ENCODE data around the gene CCDC73. TPM values are rescaled to one million over a fixed set of nuclear protein-coding genes. Genes with fewer than 3 reads are reported as not detected.

The CCDC73 gene
- total and polyA plus RNA-seq, 7 experiments from 2014 or later, result not detected

DNA sequence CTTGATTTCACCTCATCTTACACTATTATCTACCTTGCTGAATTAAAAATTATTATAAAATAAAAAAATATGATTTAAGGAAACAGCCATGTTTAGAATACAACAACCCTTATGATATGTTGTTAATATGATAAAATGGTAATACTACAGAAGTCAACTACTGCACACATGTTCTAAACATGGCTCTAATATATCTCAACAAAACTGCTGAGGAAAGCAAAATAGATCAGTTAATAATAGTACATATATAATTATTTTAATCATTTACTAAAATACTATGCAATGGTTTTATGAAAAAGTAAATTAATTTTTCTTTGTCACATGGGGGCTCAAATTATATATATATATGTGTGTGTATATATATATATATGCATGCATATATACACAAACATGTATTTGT is 153.1 kb downstream of the CCDC73 start:
- H3K27me3 Mint-ChIP-seq, result peaks cover 6 to 21% (median 19%) of the 10 kb centered on the region in 5 donors
- H3K36me3 ChIP-seq (ENCODE audit: control insufficient read depth in 2 of 3, insufficient read depth in 3 of 3, low read length in 3 of 3), result no peaks in the 10 kb centered on the region
- no peaks in the 10 kb centered on the region for H3K36me3 Mint-ChIP-seq
- no peak for ATAC-seq
- H3K9me3 Mint-ChIP-seq, result no peaks in the 10 kb centered on the region
- no peak overlapping the region for H3K4me3 Mint-ChIP-seq
- intact Hi-C loops (cut with micrococcal nuclease), result no loop called here
- CTCF ChIA-PET, result interaction anchor here (0.6 kb wide), 1 partner anchor 90 kb away, joined by 3 read pairs; no protein-coding TSS in a partner anchor
- DNase-seq, result no peak
- H3K4me1 Mint-ChIP-seq, result no peaks in the 10 kb centered on the region
- no peaks in the 10 kb centered on the region for H3K27me3 ChIP-seq (ENCODE audit: control insufficient read depth in 2 of 2, insufficient read depth in 2 of 2, low read length in 2 of 2)
- no peaks in the 10 kb centered on the region for H3K9me3 ChIP-seq (ENCODE audit: control insufficient read depth in 2 of 3, low read length in 3 of 3)
- H3K4me1 ChIP-seq (ENCODE audit: control insufficient read depth in 2 of 2, insufficient read depth in 2 of 2, low read length in 2 of 2), result no peaks in the 10 kb centered on the region
- H3K27ac ChIP-seq (ENCODE audit: low read depth, low read length), result no peak overlapping the region
- H3K27ac Mint-ChIP-seq, result no peak overlapping the region
- POLR2A ChIA-PET, result no interaction called here
- no peak overlapping the region for H3K4me3 ChIP-seq (ENCODE audit: low read length)

GRCh38 chr11:32635819-32636218 is 158.6 kb downstream of the CCDC73 start:
- DNase-seq, result no peak
- H3K36me3 ChIP-seq (ENCODE audit: control insufficient read depth in 2 of 3, insufficient read depth in 3 of 3, low read length in 3 of 3), result no peaks in the 10 kb centered on the region
- no peaks in the 10 kb centered on the region for H3K4me1 ChIP-seq (ENCODE audit: control insufficient read depth in 2 of 2, insufficient read depth in 2 of 2, low read length in 2 of 2)
- H3K27me3 ChIP-seq (ENCODE audit: control insufficient read depth in 2 of 2, insufficient read depth in 2 of 2, low read length in 2 of 2), result no peaks in the 10 kb centered on the region
- Mint-ChIP-seq H3K9me3 (no peaks in the 10 kb centered on the region), H3K27me3 (peaks cover 6 to 39% (median 25%) of the 10 kb centered on the region in 5 donors), H3K4me1 (no peaks in the 10 kb centered on the region), H3K4me3 (no peak overlapping the region), H3K27ac (no peak overlapping the region), H3K36me3 (no peaks in the 10 kb centered on the region)
- intact Hi-C loops (cut with micrococcal nuclease), result no loop called here
- no peak overlapping the region for H3K27ac ChIP-seq (ENCODE audit: low read depth, low read length)
- H3K9me3 ChIP-seq (ENCODE audit: control insufficient read depth in 2 of 3, low read length in 3 of 3), result no peaks in the 10 kb centered on the region
- ATAC-seq, result no peak
- no peak overlapping the region for H3K4me3 ChIP-seq (ENCODE audit: low read length)
- CTCF ChIA-PET, result no interaction called here
- POLR2A ChIA-PET, result no interaction called here

GRCh38 chr11:32630844-32631243 is 163.6 kb downstream of the CCDC73 start:
- no peak overlapping the region for H3K27ac ChIP-seq (ENCODE audit: low read depth, low read length)
- no peak overlapping the region for H3K4me3 ChIP-seq (ENCODE audit: low read length)
- H3K4me1 Mint-ChIP-seq, result no peaks in the 10 kb centered on the region
- DNase-seq (no peak), ATAC-seq (no peak)
- no peaks in the 10 kb centered on the region for H3K36me3 ChIP-seq (ENCODE audit: control insufficient read depth in 2 of 3, insufficient read depth in 3 of 3, low read length in 3 of 3)
- H3K36me3 Mint-ChIP-seq, result peaks cover 0 to 3% (median 0%) of the 10 kb centered on the region in 5 donors
- peaks cover 0 to 7% (median 0%) of the 10 kb centered on the region in 11 donors for H3K9me3 Mint-ChIP-seq
- H3K4me3 Mint-ChIP-seq, result no peak overlapping the region
- H3K9me3 ChIP-seq (ENCODE audit: control insufficient read depth in 2 of 3, low read length in 3 of 3), result no peaks in the 10 kb centered on the region
- no peaks in the 10 kb centered on the region for H3K27me3 ChIP-seq (ENCODE audit: control insufficient read depth in 2 of 2, insufficient read depth in 2 of 2, low read length in 2 of 2)
- ChIA-PET CTCF (no interaction called here), POLR2A (no interaction called here)
- intact Hi-C loops (cut with micrococcal nuclease), result no loop called here
- no peak overlapping the region for H3K27ac Mint-ChIP-seq
- peaks cover 0 to 45% (median 18%) of the 10 kb centered on the region in 5 donors for H3K27me3 Mint-ChIP-seq
- H3K4me1 ChIP-seq (ENCODE audit: control insufficient read depth in 2 of 2, insufficient read depth in 2 of 2, low read length in 2 of 2), result no peaks in the 10 kb centered on the region

DNA sequence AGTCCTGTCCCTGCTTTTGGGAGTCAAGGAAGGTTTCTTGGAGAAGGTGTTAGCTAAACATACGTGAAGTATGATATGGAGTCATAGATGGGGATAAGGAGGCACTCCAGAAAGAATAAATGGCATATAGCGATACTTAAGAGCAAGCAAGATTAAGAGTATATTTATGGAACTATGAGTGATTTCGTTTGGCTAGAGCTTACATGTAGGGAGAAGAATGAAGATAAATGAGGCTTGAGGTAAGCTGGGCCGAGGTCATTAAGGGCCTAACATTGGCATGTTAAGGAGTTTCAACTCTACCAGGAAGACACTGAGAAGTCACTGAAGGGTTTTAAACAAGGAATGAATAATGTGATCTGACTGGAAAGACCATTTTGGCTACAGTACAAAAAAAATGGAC is 177.6 kb downstream of the CCDC73 start:
- no peak overlapping the region for H3K4me3 Mint-ChIP-seq
- peaks cover 0 to 8% (median 0%) of the 10 kb centered on the region in 5 donors for H3K36me3 Mint-ChIP-seq
- ChIA-PET CTCF (no interaction called here), POLR2A (no interaction called here)
- no peak overlapping the region for H3K27ac Mint-ChIP-seq
- intact Hi-C loops (cut with micrococcal nuclease), result no loop called here
- Histone ChIP-seq H3K27me3 (ENCODE audit: control insufficient read depth in 2 of 2, insufficient read depth in 2 of 2, low read length in 2 of 2) (no peaks in the 10 kb centered on the region), H3K4me3 (ENCODE audit: low read length) (no peak overlapping the region), H3K9me3 (ENCODE audit: control insufficient read depth in 2 of 3, low read length in 3 of 3) (no peaks in the 10 kb centered on the region), H3K36me3 (ENCODE audit: control insufficient read depth in 2 of 3, insufficient read depth in 3 of 3, low read length in 3 of 3) (no peaks in the 10 kb centered on the region), H3K4me1 (ENCODE audit: control insufficient read depth in 2 of 2, insufficient read depth in 2 of 2, low read length in 2 of 2) (no peaks in the 10 kb centered on the region), H3K27ac (ENCODE audit: low read depth, low read length) (no peak overlapping the region)
- peaks cover 6 to 26% (median 20%) of the 10 kb centered on the region in 5 donors for H3K27me3 Mint-ChIP-seq
- H3K4me1 Mint-ChIP-seq, result no peaks in the 10 kb centered on the region
- ATAC-seq (no peak), DNase-seq (no peak)
- peaks cover 0 to 12% (median under 1%) of the 10 kb centered on the region in 11 donors for H3K9me3 Mint-ChIP-seq

DNA sequence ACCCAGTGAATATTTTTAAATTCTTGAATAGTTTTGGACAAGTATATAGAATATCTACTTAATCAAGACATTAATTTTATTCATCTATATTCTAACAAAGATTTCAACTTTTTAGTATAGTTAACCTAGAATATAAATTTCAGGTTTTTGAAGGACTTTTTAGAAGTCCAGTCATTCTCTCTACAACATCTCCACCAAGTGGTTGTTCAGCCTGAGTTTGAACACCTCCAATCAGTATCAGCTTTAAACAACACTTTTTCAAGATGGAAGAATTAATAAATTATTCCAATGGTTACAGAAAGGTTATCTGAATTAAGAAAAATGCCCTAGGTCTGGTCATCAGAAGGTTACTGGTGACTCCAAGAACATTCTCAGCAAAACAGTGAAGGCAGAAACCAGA is 179.0 kb downstream of the CCDC73 start:
- no peak for DNase-seq
- intact Hi-C loops (cut with micrococcal nuclease), result loop anchor here (1.0 kb wide), 1 partner anchor 292 kb away; no protein-coding TSS in a partner anchor
- H3K36me3 ChIP-seq (ENCODE audit: control insufficient read depth in 2 of 3, insufficient read depth in 3 of 3, low read length in 3 of 3), result no peaks in the 10 kb centered on the region

GRCh38 chr11:32613500-32614151 is 180.8 kb downstream of the CCDC73 start:
- H3K27ac Mint-ChIP-seq, result no peak overlapping the region
- ChIA-PET CTCF (no interaction called here), POLR2A (no interaction called here)
- H3K4me1 Mint-ChIP-seq, result no peaks in the 10 kb centered on the region
- no peak overlapping the region for H3K4me3 ChIP-seq (ENCODE audit: low read length)
- H3K27me3 ChIP-seq (ENCODE audit: control insufficient read depth in 2 of 2, insufficient read depth in 2 of 2, low read length in 2 of 2), result no peaks in the 10 kb centered on the region
- intact Hi-C loops (cut with micrococcal nuclease), result no loop called here
- peaks cover 0 to 1% (median 0%) of the 10 kb centered on the region in 5 donors for H3K27me3 Mint-ChIP-seq
- no peaks in the 10 kb centered on the region for H3K9me3 ChIP-seq (ENCODE audit: control insufficient read depth in 2 of 3, low read length in 3 of 3)
- no peak overlapping the region for H3K27ac ChIP-seq (ENCODE audit: low read depth, low read length)
- H3K36me3 Mint-ChIP-seq, result peaks cover 6 to 13% (median 9%) of the 10 kb centered on the region in 5 donors
- H3K36me3 ChIP-seq (ENCODE audit: control insufficient read depth in 2 of 3, insufficient read depth in 3 of 3, low read length in 3 of 3), result no peaks in the 10 kb centered on the region
- H3K4me3 Mint-ChIP-seq, result no peak overlapping the region
- DNase-seq (no peak), ATAC-seq (no peak)
- no peaks in the 10 kb centered on the region for H3K4me1 ChIP-seq (ENCODE audit: control insufficient read depth in 2 of 2, insufficient read depth in 2 of 2, low read length in 2 of 2)
- peaks cover 0 to 8% (median 2%) of the 10 kb centered on the region in 11 donors for H3K9me3 Mint-ChIP-seq

More for the DNA sequence above, 179.0 kb downstream of the CCDC73 start:
- ATAC-seq, result no peak
- no peak overlapping the region for H3K4me3 ChIP-seq (ENCODE audit: low read length)
- H3K27me3 ChIP-seq (ENCODE audit: control insufficient read depth in 2 of 2, insufficient read depth in 2 of 2, low read length in 2 of 2), result no peaks in the 10 kb centered on the region
- no peak overlapping the region for H3K27ac ChIP-seq (ENCODE audit: low read depth, low read length)
- H3K4me1 ChIP-seq (ENCODE audit: control insufficient read depth in 2 of 2, insufficient read depth in 2 of 2, low read length in 2 of 2), result no peaks in the 10 kb centered on the region
- Mint-ChIP-seq H3K36me3 (peaks cover 0 to 8% (median 0%) of the 10 kb centered on the region in 5 donors), H3K4me3 (no peak overlapping the region), H3K9me3 (peaks cover 0 to 7% (median 0%) of the 10 kb centered on the region in 11 donors), H3K27me3 (peaks cover 3 to 12% (median 11%) of the 10 kb centered on the region in 5 donors), H3K27ac (no peak overlapping the region), H3K4me1 (no peaks in the 10 kb centered on the region)
- POLR2A ChIA-PET, result no interaction called here
- CTCF ChIA-PET, result interaction anchor here (0.6 to 0.7 kb wide), 2 partner anchors 174 to 295 kb away, joined by 3 to 4 read pairs; no protein-coding TSS in a partner anchor
- no peaks in the 10 kb centered on the region for H3K9me3 ChIP-seq (ENCODE audit: control insufficient read depth in 2 of 3, low read length in 3 of 3)

GRCh38 chr11:32610797-32611352 is 183.6 kb downstream of the CCDC73 start:
- ChIA-PET CTCF (no interaction called here), POLR2A (no interaction called here)
- peaks cover 6 to 25% (median 20%) of the 10 kb centered on the region in 5 donors for H3K36me3 Mint-ChIP-seq
- H3K9me3 Mint-ChIP-seq, result peaks cover 0 to 8% (median 5%) of the 10 kb centered on the region in 11 donors
- Histone ChIP-seq H3K27ac (ENCODE audit: low read depth, low read length) (no peak overlapping the region), H3K4me3 (ENCODE audit: low read length) (no peak overlapping the region), H3K9me3 (ENCODE audit: control insufficient read depth in 2 of 3, low read length in 3 of 3) (no peaks in the 10 kb centered on the region), H3K36me3 (ENCODE audit: control insufficient read depth in 2 of 3, insufficient read depth in 3 of 3, low read length in 3 of 3) (no peaks in the 10 kb centered on the region), H3K4me1 (ENCODE audit: control insufficient read depth in 2 of 2, insufficient read depth in 2 of 2, low read length in 2 of 2) (no peaks in the 10 kb centered on the region), H3K27me3 (ENCODE audit: control insufficient read depth in 2 of 2, insufficient read depth in 2 of 2, low read length in 2 of 2) (no peaks in the 10 kb centered on the region)
- no peak overlapping the region for H3K4me3 Mint-ChIP-seq
- ATAC-seq, result no peak
- DNase-seq, result no peak
- H3K27ac Mint-ChIP-seq, result no peak overlapping the region
- intact Hi-C loops (cut with micrococcal nuclease), result no loop called here
- H3K4me1 Mint-ChIP-seq, result no peaks in the 10 kb centered on the region
- H3K27me3 Mint-ChIP-seq, result no peaks in the 10 kb centered on the region

Measured in naive thymus-derived CD4-positive, alpha-beta T cell (primary cell).